ENCODE results near the gene CREB5. TPM values are rescaled to one million over a fixed set of nuclear protein-coding genes. Genes with fewer than 3 reads are reported as not detected.

Gene CREB5
- total and polyA plus RNA-seq, 2 of the 8 experiments (the other 6 are each of a cell fraction or from before 2014, with no cell fraction given), result 2.4 to 2.7 TPM

DNA sequence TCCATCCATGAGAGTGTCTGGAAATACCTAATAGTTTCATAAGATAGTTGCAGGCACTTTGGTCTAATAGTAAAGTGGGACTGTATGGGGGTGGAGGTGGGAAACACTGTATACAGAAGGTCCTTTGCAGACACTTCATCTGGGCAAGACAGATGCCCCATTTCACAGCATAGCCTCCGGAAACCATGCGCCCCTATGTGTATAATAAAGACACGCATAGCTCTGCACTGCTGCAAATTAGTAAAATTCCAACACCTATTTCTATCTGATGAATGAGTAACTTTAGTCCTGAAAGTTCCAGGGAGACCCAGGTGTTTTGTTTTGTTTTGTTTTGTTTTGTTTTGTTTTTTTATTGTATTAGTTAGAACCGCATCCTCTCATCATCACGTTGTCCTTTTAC lies 187.1 kb downstream of the CREB5 start (continued):
- TF ChIP-seq, protein P1, sequence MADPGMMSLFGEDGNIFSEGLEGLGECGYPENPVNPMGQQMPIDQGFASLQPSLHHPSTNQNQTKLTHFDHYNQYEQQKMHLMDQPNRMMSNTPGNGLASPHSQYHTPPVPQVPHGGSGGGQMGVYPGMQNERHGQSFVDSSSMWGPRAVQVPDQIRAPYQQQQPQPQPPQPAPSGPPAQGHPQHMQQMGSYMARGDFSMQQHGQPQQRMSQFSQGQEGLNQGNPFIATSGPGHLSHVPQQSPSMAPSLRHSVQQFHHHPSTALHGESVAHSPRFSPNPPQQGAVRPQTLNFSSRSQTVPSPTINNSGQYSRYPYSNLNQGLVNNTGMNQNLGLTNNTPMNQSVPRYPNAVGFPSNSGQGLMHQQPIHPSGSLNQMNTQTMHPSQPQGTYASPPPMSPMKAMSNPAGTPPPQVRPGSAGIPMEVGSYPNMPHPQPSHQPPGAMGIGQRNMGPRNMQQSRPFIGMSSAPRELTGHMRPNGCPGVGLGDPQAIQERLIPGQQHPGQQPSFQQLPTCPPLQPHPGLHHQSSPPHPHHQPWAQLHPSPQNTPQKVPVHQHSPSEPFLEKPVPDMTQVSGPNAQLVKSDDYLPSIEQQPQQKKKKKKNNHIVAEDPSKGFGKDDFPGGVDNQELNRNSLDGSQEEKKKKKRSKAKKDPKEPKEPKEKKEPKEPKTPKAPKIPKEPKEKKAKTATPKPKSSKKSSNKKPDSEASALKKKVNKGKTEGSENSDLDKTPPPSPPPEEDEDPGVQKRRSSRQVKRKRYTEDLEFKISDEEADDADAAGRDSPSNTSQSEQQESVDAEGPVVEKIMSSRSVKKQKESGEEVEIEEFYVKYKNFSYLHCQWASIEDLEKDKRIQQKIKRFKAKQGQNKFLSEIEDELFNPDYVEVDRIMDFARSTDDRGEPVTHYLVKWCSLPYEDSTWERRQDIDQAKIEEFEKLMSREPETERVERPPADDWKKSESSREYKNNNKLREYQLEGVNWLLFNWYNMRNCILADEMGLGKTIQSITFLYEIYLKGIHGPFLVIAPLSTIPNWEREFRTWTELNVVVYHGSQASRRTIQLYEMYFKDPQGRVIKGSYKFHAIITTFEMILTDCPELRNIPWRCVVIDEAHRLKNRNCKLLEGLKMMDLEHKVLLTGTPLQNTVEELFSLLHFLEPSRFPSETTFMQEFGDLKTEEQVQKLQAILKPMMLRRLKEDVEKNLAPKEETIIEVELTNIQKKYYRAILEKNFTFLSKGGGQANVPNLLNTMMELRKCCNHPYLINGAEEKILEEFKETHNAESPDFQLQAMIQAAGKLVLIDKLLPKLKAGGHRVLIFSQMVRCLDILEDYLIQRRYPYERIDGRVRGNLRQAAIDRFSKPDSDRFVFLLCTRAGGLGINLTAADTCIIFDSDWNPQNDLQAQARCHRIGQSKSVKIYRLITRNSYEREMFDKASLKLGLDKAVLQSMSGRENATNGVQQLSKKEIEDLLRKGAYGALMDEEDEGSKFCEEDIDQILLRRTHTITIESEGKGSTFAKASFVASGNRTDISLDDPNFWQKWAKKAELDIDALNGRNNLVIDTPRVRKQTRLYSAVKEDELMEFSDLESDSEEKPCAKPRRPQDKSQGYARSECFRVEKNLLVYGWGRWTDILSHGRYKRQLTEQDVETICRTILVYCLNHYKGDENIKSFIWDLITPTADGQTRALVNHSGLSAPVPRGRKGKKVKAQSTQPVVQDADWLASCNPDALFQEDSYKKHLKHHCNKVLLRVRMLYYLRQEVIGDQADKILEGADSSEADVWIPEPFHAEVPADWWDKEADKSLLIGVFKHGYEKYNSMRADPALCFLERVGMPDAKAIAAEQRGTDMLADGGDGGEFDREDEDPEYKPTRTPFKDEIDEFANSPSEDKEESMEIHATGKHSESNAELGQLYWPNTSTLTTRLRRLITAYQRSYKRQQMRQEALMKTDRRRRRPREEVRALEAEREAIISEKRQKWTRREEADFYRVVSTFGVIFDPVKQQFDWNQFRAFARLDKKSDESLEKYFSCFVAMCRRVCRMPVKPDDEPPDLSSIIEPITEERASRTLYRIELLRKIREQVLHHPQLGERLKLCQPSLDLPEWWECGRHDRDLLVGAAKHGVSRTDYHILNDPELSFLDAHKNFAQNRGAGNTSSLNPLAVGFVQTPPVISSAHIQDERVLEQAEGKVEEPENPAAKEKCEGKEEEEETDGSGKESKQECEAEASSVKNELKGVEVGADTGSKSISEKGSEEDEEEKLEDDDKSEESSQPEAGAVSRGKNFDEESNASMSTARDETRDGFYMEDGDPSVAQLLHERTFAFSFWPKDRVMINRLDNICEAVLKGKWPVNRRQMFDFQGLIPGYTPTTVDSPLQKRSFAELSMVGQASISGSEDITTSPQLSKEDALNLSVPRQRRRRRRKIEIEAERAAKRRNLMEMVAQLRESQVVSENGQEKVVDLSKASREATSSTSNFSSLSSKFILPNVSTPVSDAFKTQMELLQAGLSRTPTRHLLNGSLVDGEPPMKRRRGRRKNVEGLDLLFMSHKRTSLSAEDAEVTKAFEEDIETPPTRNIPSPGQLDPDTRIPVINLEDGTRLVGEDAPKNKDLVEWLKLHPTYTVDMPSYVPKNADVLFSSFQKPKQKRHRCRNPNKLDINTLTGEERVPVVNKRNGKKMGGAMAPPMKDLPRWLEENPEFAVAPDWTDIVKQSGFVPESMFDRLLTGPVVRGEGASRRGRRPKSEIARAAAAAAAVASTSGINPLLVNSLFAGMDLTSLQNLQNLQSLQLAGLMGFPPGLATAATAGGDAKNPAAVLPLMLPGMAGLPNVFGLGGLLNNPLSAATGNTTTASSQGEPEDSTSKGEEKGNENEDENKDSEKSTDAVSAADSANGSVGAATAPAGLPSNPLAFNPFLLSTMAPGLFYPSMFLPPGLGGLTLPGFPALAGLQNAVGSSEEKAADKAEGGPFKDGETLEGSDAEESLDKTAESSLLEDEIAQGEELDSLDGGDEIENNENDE (IDR thresholded peaks at IDR 0.05; ENCODE audit: insufficient replicate concordance, low read length), result no peak
- TF ChIP-seq BCL11A (IDR thresholded peaks at IDR 0.05; ENCODE audit: low read depth in 2 of 2, low read length in 2 of 2) (no peak), CBX5 (IDR thresholded peaks at IDR 0.05; ENCODE audit: low read depth, low read length) (no peak), CHD2 (IDR thresholded peaks at IDR 0.05; ENCODE audit: low read length) (no peak), HDAC6 (IDR thresholded peaks at IDR 0.05; ENCODE audit: low read depth, low read length) (no peak)
- TF ChIP-seq, protein P2, sequence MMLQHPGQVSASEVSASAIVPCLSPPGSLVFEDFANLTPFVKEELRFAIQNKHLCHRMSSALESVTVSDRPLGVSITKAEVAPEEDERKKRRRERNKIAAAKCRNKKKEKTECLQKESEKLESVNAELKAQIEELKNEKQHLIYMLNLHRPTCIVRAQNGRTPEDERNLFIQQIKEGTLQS (IDR thresholded peaks at IDR 0.05; ENCODE audit: insufficient read depth, low read depth, low read length), result no peak
